Measurements from ENCODE around the gene MRPS2.
A peak's percentile ranks its signal among the peaks of the same experiment; 100 is the strongest.
"Not testable (repeated sequence)": the region's sequence is repeated elsewhere in the genome, so short reads cannot be mapped to it uniquely, and the experiment has no call there.

MRPS2 gene

DNA sequence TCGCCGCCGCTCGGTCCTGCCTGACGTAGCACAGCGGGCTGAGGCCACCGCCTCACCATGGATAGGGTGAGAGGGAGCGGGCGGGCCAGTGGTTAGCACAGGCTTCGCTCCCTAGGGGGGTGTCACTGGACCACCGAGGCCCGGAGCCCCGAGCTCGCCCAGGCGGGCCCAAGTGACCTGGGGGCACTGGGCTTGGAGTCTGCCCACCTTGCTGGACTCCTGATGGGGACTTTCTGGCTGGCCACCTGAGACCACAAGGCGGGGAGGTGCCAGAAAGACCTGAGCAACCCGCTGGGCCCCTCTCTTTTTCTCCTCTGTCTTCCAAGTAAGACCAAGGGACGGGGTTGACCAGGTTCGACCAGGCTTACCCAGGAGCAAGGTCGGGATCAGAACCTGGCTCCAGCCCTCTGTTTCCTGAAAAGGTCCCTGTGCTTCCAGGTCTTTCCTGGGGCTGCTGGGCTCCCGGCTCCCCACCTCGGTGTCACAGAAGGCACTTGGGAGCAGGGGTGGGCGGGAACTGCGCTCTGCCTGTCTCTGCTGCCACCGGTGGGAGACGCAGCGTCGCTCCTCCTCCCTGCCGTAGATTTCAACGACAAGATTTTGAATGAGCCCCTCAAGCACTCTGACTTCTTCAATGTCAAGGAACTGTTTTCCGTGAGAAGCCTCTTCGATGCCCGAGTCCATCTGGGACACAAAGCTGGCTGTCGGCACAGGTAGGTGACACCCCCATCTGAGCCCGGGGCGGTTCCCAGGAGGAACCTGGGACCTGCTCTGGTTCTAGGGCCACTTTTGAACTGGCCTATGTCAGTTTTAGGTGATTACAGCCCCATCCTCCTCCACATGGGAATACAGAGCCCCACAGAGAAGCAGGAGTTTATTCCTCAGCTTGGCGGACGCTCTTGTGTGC lies 1.0 kb downstream of the MRPS2 start:
- no peak for DNase-seq

DNA sequence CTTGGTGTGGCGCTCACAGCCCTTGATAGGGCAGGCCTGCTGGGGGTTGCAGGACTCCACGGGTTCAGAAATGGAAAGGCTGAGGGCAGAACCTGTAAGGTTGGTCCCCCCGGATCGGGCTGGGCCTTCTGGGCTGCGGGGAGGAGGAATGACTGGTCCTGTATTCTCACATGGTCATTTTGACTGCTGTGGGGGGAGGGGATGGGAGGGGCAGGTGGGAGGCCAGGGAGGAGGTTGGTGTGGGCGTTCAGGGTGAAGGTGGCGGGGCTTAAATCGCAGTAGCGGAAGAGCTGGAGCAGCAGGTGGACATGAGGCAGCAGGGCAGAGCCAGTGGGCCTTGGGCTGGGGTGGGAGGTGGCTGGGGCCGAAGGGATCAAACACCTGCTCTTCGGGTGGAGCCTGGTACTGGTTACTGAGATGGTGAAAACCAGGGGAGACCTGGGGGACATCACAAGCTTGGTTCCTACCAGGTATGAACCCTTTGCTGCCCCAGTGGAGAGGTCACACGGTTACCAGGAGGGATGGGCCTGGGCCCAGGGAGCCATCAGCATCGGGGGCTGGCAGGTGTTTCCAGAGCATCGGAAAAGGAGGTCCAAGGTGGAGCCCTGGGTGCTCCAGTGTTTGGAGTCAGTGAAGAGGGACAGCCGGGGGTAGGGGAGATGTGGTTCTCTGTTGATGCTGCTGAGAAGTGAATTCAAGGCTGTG lies 1.8 kb downstream of the MRPS2 start:
- no peak for DNase-seq

- DNase-seq, result no peak
Observed at GRCh38 chr9:135502873-135503321, 2.4 kb downstream of the MRPS2 start.

DNA sequence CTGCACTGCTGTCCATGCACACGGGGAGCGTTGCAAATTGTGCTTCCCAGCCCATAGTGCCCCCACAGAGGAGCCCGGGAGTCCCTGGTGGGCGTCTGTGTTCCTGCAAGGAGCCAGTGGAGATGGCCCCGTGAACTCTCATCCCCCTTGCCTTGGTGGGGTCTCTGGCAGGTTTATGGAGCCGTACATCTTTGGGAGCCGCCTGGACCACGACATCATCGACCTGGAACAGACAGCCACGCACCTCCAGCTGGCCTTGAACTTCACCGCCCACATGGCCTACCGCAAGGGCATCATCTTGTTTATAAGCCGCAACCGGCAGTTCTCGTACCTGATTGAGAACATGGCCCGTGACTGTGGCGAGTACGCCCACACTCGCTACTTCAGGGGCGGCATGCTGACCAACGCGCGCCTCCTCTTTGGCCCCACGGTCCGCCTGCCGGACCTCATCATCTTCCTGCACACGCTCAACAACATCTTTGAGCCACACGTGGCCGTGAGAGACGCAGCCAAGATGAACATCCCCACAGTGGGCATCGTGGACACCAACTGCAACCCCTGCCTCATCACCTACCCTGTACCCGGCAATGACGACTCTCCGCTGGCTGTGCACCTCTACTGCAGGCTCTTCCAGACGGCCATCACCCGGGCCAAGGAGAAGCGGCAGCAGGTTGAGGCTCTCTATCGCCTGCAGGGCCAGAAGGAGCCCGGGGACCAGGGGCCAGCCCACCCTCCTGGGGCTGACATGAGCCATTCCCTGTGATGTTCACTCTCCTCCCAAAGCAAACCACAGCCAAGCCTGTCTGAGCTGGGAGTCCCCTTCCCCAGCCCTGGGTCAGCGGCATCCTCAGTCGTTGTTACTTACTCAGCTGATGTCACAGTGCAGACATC lies 3.1 kb downstream of the MRPS2 start:
- DNase-seq, result no peak

GRCh38 chr9:135504262-135505243 lies 4.1 kb downstream of the MRPS2 start:
- DNase-seq, result peak; percentile 47

- DNase-seq, result no peak
Observed at GRCh38 chr9:135505406-135506187, 5.1 kb downstream of the MRPS2 start.

GRCh38 chr9:135506327-135507103 lies 6.0 kb downstream of the MRPS2 start:
- DNase-seq, result no peak

DNA sequence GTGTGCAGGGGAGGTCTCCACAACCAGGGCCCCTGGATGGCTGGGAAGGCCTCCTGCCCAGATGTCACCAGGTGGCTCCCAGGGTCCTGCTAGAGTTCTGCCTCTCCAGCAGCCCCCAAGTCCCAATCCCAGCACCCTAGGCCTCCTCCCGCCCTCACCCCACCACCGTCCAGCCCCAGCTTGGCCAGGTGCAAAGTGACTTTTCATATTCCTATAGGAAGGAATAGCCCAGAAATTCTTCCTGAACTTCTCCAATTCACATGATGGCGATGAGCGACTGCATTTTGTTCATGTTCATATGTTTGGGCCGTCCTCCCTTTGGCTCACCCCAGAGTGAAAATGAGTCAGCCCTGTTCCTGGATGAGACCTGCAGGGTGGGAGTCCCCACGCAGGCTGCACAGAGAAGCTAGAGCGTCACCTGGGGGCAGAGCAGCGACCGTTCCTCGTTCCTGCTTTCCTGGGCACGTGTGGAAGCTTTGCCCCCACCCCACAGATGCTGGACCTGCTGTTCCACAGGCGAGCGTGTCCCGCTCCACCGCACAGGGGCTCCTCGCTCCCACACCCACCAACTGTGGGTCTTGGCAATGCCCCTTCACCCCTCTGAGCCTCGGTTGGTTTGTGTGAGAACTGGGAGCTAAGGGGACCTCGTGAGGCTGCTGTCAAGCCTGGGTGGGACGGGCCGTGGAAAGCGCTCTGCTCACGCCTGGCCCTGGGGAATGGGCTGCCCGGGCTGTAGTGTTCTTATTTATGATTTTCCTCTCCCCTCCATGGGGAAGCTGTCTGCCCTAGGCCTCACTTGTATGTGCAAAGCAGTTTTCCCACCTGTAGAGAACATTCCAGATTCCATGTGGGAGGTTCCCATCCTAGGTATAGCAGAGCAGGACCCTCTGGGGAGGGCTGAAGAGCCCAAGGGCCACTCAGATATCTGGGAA lies 6.9 kb downstream of the MRPS2 start:
- DNase-seq, result peak; percentile 1

GRCh38 chr9:135508211-135508820 lies 7.8 kb downstream of the MRPS2 start:
- DNase-seq, result peak; percentile 21

GRCh38 chr9:135509458-135509857 lies 9.0 kb downstream of the MRPS2 start:
- no peak for DNase-seq

GRCh38 chr9:135512241-135512603 lies 11.7 kb downstream of the MRPS2 start:
- DNase-seq, result peak; percentile 11

DNA sequence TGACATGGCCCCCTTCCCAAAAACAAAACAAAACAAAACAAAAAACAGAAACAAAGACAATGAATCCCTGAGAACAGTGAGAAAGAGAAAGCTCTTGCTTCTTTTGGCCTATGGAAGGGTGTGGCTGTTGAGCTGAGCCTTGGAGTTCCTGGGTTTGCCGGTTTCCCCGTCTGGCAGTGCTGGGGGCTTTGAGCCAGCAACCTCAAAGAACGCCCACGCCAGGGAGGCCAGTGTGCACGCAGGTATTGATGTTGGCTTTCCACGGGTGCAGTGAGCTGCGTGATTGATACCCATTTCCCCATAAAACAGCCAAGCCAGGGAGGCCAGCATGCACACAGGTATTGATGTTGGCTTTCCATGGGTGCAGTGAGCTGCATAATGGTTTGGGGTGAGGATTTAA lies 12.4 kb downstream of the MRPS2 start:
- DNase-seq, result peak; percentile 18

DNA sequence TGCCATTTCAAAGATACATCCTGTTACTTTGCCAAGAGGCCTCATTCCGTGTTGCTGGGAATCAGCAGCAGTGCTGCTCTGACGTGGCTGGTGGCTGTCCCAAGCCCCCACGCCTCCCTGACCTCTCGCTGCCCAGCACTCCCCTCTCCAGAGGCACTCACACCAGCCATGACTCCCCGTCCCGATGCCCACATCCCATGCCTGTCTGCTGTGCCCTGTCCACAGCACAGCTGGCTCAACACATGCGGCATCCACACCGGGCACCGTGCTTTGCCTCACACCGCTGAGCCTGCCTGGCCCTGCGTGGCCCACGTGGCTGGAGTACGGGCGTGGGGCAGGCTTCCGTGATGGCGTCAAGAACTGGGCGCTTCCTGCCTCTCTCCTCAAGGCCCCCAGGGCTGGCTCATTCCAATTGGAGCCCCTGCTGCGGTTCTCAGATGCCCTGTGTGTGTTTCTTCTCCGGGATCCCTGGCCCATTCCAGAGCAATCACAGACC lies 12.9 kb downstream of the MRPS2 start:
- DNase-seq, result peak; percentile 15

- not testable (repeated sequence) for DNase-seq
Observed at GRCh38 chr9:135513906-135514305, 13.4 kb downstream of the MRPS2 start.

- DNase-seq, result peak; percentile 16
Observed at GRCh38 chr9:135514342-135515082, 14.0 kb downstream of the MRPS2 start.

- peak; percentile 13 for DNase-seq
Observed at GRCh38 chr9:135515083-135515951, 14.8 kb downstream of the MRPS2 start.

All from activated CD4-positive, CD25-positive, alpha-beta regulatory T cell treated with anti-CD3 and anti-CD28 coated beads, Interleukin-2, amount 50 U/mL, for 72 hours (primary cell).